ENCODE measurements around the gene C10orf90. TPM values are rescaled to one million over a fixed set of nuclear protein-coding genes. Genes with fewer than 3 reads are reported as not detected.

Gene C10orf90
- total RNA-seq, 1 donor from 2014 or later, result under 0.01 TPM

DNA sequence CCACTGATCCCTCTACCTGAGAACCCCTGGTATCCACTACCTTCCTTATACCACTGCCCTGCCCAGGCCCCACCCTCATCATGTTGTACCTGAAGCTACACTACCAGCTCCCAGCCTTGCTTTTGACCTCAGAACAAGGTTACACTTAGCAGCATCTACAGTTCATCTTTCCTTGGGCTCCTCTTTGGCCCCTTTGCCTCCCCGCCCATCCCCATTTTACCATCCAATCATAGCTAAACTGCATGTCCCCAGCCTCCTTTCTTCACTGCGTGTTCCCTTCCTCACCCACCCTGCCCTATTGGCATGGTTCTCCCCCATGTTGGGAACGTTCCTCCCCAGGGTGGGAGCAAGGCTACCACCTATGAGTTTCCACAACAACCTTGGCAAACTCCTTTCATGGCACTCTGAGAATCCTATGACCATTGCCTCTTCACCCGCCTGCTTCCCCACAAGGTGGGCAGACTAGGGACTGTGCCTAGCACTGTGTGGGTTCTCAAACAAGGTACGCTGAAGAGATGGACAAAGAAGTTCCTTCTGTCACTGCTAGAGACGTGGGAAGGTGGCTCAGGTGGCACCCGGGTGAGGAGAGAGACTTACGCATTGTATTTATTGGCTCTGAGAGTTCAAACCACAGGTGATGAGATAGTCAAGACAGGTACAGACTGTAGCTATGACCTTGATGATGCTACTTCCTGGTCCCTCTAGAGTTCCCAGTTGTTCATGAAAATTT, 215.3 kb downstream of the C10orf90 start:
- Histone ChIP-seq H3K27me3 (ENCODE audit: control insufficient read depth in 3 of 3, insufficient read depth in 3 of 3, low read length in 3 of 3) (peaks cover 0 to 2% (median 0%) of the 10 kb centered on the region in 3 donors), H3K36me3 (ENCODE audit: control insufficient read depth in 3 of 3, insufficient read depth in 3 of 3, low read length in 3 of 3) (no peaks in the 10 kb centered on the region), H3K9me3 (ENCODE audit: control insufficient read depth in 3 of 3, low read length in 3 of 3) (no peaks in the 10 kb centered on the region), H3K27ac (ENCODE audit: low read depth, low read length) (no peak overlapping the region), H3K4me1 (ENCODE audit: control insufficient read depth in 3 of 3, insufficient read depth in 3 of 3, low read length in 3 of 3) (no peaks in the 10 kb centered on the region), H3K4me3 (ENCODE audit: low read length in 3 of 3) (no peak overlapping the region), H3K9ac (ENCODE audit: low read depth in 1 of 3, low read length in 3 of 3) (no peak overlapping the region)

DNA sequence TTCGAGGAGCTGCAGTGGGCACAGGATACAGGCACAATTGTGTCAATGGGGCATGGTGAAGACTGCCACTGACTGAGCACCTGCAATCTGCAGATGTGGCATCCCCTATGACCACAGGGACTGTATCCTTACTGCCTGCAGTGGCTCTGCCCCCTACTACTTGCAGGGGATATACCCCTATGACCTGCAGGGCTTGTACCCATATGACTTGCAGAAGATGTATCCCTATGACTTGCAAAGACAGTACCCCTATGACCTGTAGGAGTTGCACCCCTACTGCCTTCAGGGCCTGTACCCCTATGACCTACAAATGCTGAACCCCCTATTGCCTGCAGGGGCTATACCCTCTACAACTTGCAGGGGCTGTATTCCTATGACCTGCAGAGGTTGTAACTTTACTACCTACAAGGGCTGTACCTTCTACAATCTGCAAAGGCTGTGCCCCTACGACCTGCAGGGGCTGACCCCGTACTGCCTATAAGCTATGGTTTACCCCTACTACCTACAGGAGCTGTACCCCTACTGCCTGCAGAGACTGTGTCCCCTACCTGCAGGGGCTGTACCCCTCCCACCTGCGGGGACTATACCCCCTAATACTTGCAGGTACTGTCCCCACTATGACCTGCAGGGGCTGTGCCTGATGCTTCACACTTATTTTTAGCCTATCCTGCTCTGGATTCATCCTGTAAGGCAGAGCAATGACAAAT, 216.3 kb downstream of the C10orf90 start:
- H3K9ac ChIP-seq (ENCODE audit: low read depth in 1 of 3, low read length in 3 of 3), result no peak overlapping the region
- H3K27me3 ChIP-seq (ENCODE audit: control insufficient read depth in 3 of 3, insufficient read depth in 3 of 3, low read length in 3 of 3), result no peaks in the 10 kb centered on the region
- H3K4me3 ChIP-seq (ENCODE audit: low read length in 3 of 3), result no peak overlapping the region
- H3K4me1 ChIP-seq (ENCODE audit: control insufficient read depth in 3 of 3, insufficient read depth in 3 of 3, low read length in 3 of 3), result no peaks in the 10 kb centered on the region
- no peak overlapping the region for H3K27ac ChIP-seq (ENCODE audit: low read depth, low read length)
- H3K9me3 ChIP-seq (ENCODE audit: control insufficient read depth in 3 of 3, low read length in 3 of 3), result no peaks in the 10 kb centered on the region
- no peaks in the 10 kb centered on the region for H3K36me3 ChIP-seq (ENCODE audit: control insufficient read depth in 3 of 3, insufficient read depth in 3 of 3, low read length in 3 of 3)

DNA sequence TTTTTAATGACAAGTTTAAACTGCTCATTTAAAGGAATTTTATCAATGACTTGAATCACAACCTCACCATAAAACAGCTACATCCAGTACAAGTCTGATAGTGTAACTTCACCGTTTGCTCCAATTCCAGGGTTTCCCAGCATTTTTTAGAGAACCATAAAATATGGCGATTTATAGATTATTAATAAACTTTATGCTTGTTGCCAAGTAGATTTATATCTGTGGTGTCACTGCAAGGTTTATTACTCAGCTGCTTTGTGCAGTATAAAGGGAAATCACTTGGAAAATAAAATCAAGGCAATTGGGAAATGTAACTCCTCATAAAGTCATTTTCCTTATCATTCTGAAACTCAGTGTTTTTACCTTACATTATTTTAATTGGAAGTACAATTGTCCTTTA, 218.2 kb downstream of the C10orf90 start:
- Histone ChIP-seq H3K27me3 (ENCODE audit: control insufficient read depth in 3 of 3, insufficient read depth in 3 of 3, low read length in 3 of 3) (no peaks in the 10 kb centered on the region), H3K4me1 (ENCODE audit: control insufficient read depth in 3 of 3, insufficient read depth in 3 of 3, low read length in 3 of 3) (no peaks in the 10 kb centered on the region), H3K9ac (ENCODE audit: low read depth in 1 of 3, low read length in 3 of 3) (no peak overlapping the region), H3K9me3 (ENCODE audit: control insufficient read depth in 3 of 3, low read length in 3 of 3) (no peaks in the 10 kb centered on the region), H3K27ac (ENCODE audit: low read depth, low read length) (no peak overlapping the region), H3K36me3 (ENCODE audit: control insufficient read depth in 3 of 3, insufficient read depth in 3 of 3, low read length in 3 of 3) (no peaks in the 10 kb centered on the region), H3K4me3 (ENCODE audit: low read length in 3 of 3) (no peak overlapping the region)

DNA sequence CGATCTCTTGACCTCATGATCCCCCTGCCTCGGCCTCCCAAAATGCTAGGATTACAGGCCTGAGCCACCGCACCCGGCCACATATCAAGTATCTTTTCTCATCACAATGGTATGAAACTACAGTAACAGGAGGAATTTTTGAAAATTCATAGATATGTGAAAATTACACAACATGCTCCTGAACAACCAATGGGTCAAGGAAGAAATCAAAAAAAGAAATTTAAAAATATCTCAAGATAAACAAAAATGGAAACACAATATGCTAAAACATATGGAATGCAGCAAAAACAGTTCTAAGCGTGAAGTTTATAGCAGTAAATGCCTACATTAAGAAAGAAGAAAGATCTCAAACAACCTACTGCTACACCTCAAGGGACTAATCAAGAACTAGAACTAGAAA, 222.4 kb downstream of the C10orf90 start:
- no peaks in the 10 kb centered on the region for H3K36me3 ChIP-seq (ENCODE audit: control insufficient read depth in 3 of 3, insufficient read depth in 3 of 3, low read length in 3 of 3)
- H3K9ac ChIP-seq (ENCODE audit: low read depth in 1 of 3, low read length in 3 of 3), result no peak overlapping the region
- H3K9me3 ChIP-seq (ENCODE audit: control insufficient read depth in 3 of 3, low read length in 3 of 3), result no peaks in the 10 kb centered on the region
- H3K27me3 ChIP-seq (ENCODE audit: control insufficient read depth in 3 of 3, insufficient read depth in 3 of 3, low read length in 3 of 3), result no peaks in the 10 kb centered on the region
- H3K27ac ChIP-seq (ENCODE audit: low read depth, low read length), result no peak overlapping the region
- no peak overlapping the region for H3K4me3 ChIP-seq (ENCODE audit: low read length in 3 of 3)
- H3K4me1 ChIP-seq (ENCODE audit: control insufficient read depth in 3 of 3, insufficient read depth in 3 of 3, low read length in 3 of 3), result no peaks in the 10 kb centered on the region

DNA sequence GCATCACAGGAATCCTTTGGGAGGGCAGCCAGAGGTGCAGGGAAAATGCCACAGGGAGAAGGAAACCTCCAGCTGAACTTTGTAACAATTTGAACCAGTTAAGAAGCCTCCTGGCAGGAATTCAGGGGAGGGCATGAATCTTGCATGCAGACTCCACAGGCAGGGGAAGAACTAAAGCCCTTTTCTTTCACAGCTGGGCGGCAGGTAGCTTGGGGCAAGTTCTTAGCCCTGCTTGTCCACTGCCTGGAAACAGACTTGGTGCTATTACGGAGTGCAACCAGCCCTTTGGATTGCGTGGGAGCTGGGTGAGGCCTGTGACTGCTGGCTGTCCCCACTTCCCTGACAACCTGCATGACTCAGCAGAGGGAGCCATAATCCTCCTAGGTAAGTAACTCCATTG, 230.6 kb downstream of the C10orf90 start:
- no peaks in the 10 kb centered on the region for H3K4me1 ChIP-seq (ENCODE audit: control insufficient read depth in 3 of 3, insufficient read depth in 3 of 3, low read length in 3 of 3)
- H3K27me3 ChIP-seq (ENCODE audit: control insufficient read depth in 3 of 3, insufficient read depth in 3 of 3, low read length in 3 of 3), result no peaks in the 10 kb centered on the region
- H3K27ac ChIP-seq (ENCODE audit: low read depth, low read length), result no peak overlapping the region
- H3K36me3 ChIP-seq (ENCODE audit: control insufficient read depth in 3 of 3, insufficient read depth in 3 of 3, low read length in 3 of 3), result no peaks in the 10 kb centered on the region
- H3K9ac ChIP-seq (ENCODE audit: low read depth in 1 of 3, low read length in 3 of 3), result no peak overlapping the region
- H3K4me3 ChIP-seq (ENCODE audit: low read length in 3 of 3), result no peak overlapping the region
- peaks cover 0 to 4% (median 0%) of the 10 kb centered on the region in 3 donors for H3K9me3 ChIP-seq (ENCODE audit: control insufficient read depth in 3 of 3, low read length in 3 of 3)

DNA sequence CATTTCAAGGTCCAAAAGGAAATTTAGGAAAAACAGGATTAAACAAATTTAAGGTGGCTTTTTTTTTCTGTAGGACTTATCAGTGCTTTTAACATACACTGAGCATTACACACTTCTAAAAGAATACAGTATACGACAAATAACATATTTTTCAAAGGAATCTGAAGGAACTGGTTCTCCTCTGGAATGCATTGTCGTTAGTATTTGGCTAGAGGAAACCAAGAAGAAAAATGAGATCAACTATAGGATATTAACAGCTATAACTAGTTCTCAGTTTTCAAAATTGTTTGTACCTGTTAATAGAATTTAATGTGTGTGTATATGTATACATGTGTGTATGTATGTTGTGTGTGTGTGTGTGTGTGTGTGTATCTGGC, 232.1 kb downstream of the C10orf90 start:
- H3K27me3 ChIP-seq (ENCODE audit: control insufficient read depth in 3 of 3, insufficient read depth in 3 of 3, low read length in 3 of 3), result no peaks in the 10 kb centered on the region
- no peak overlapping the region for H3K4me3 ChIP-seq (ENCODE audit: low read length in 3 of 3)
- H3K27ac ChIP-seq (ENCODE audit: low read depth, low read length), result no peak overlapping the region
- no peaks in the 10 kb centered on the region for H3K36me3 ChIP-seq (ENCODE audit: control insufficient read depth in 3 of 3, insufficient read depth in 3 of 3, low read length in 3 of 3)
- no peaks in the 10 kb centered on the region for H3K4me1 ChIP-seq (ENCODE audit: control insufficient read depth in 3 of 3, insufficient read depth in 3 of 3, low read length in 3 of 3)
- peaks cover 0 to 4% (median 0%) of the 10 kb centered on the region in 3 donors for H3K9me3 ChIP-seq (ENCODE audit: control insufficient read depth in 3 of 3, low read length in 3 of 3)
- H3K9ac ChIP-seq (ENCODE audit: low read depth in 1 of 3, low read length in 3 of 3), result no peak overlapping the region

DNA sequence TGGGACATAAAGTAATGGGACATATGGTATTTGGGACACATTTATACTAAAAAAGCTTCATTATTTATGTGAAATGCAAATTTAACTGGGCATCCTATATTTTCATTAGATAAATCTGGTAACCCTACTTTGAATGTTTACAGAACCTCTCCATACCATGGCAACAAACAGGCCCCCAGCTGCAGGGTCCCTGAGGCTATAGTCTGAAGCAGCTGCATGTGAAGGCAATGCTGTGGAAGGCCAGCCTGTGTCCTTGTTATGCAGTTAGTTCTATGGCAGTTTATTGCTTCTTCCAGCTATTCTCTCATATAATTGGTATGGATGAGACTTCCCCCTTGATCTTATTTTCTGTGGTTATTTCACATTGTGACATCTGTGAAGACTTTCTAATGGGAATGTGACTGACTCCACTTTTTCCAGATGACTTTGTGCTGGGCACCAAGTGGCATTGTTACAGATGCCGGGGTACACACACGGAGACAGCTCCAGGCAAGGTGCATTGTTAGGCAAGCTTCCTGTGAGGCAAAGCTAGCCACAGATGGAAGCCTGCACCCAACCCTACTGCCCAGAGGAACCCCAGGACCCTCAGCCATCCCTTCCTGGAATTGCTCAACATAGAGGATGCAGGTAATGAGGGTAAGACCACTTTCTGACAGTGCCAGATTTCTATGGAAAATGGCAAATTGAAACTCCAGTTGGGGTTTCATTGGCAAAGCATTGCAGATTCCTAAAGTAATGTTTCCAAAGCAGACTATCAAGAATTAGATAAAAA, 232.7 kb downstream of the C10orf90 start:
- no peaks in the 10 kb centered on the region for H3K4me1 ChIP-seq (ENCODE audit: control insufficient read depth in 3 of 3, insufficient read depth in 3 of 3, low read length in 3 of 3)
- H3K36me3 ChIP-seq (ENCODE audit: control insufficient read depth in 3 of 3, insufficient read depth in 3 of 3, low read length in 3 of 3), result no peaks in the 10 kb centered on the region
- no peaks in the 10 kb centered on the region for H3K27me3 ChIP-seq (ENCODE audit: control insufficient read depth in 3 of 3, insufficient read depth in 3 of 3, low read length in 3 of 3)
- H3K9me3 ChIP-seq (ENCODE audit: control insufficient read depth in 3 of 3, low read length in 3 of 3), result peaks cover 0 to 4% (median 0%) of the 10 kb centered on the region in 3 donors
- H3K4me3 ChIP-seq (ENCODE audit: low read length in 3 of 3), result no peak overlapping the region
- H3K9ac ChIP-seq (ENCODE audit: low read depth in 1 of 3, low read length in 3 of 3), result no peak overlapping the region
- H3K27ac ChIP-seq (ENCODE audit: low read depth, low read length), result no peak overlapping the region

DNA sequence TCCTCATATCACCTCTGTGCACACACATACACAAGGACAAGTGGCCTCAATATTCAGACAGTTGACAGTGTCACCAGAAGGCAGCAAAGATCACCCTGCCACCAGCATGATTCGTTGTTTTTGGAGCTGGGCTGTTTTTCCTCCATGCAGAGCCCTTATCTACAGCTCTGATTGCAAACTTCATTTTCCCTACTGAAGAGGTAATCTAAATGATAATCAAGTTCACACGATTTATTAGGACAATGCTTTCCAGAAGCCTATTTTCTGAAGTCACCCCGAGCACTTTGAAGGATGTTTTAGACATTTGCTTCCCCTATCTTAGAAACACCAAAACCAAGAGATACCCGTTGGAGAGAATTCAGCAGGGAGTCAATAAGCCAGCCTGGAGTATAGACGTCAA, 236.3 kb downstream of the C10orf90 start:
- Histone ChIP-seq H3K27me3 (ENCODE audit: control insufficient read depth in 3 of 3, insufficient read depth in 3 of 3, low read length in 3 of 3) (no peaks in the 10 kb centered on the region), H3K4me1 (ENCODE audit: control insufficient read depth in 3 of 3, insufficient read depth in 3 of 3, low read length in 3 of 3) (no peaks in the 10 kb centered on the region), H3K36me3 (ENCODE audit: control insufficient read depth in 3 of 3, insufficient read depth in 3 of 3, low read length in 3 of 3) (no peaks in the 10 kb centered on the region), H3K9ac (ENCODE audit: low read depth in 1 of 3, low read length in 3 of 3) (no peak overlapping the region), H3K4me3 (ENCODE audit: low read length in 3 of 3) (no peak overlapping the region), H3K27ac (ENCODE audit: low read depth, low read length) (no peak overlapping the region), H3K9me3 (ENCODE audit: control insufficient read depth in 3 of 3, low read length in 3 of 3) (peaks cover 0 to 3% (median 0%) of the 10 kb centered on the region in 3 donors)

DNA sequence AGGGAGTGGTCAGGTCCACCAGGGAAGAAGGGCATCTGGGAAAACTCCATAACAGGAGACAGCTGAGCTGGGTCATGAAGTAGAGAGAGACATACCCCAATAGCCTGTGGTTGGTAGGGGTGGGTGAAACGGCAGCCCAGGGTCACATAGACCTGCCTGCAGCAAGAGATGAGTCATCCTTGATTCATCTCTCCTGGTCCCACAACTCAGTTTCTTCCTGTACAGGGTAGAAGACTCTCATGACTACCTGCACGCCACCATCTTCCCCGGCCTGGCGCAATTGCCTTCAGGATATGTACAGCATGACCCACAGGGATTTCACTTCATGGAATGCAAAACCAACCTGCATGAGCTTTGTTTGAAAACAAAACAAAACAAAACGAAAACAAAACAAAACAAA, 237.1 kb downstream of the C10orf90 start:
- Histone ChIP-seq H3K27ac (ENCODE audit: low read depth, low read length) (no peak overlapping the region), H3K36me3 (ENCODE audit: control insufficient read depth in 3 of 3, insufficient read depth in 3 of 3, low read length in 3 of 3) (no peaks in the 10 kb centered on the region), H3K4me1 (ENCODE audit: control insufficient read depth in 3 of 3, insufficient read depth in 3 of 3, low read length in 3 of 3) (no peaks in the 10 kb centered on the region)

DNA sequence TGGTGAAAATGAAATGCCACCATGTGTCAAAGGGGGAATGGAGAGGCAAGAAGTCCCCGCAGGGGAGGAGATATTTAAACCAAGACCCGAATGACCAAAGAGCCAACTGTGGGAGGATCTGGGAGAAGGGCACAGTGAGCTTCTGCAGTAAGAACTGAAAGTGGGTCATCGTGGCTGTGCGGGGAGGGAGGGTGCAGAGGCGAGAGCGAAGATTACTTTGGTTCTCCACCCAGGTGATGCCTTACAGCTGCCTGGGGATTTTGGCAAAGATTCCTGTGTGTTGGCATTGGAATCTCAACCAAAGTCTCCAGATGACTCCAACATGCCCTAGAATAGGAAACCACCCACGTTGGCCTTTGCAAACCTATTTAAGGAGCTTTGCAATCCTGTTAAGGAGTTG, 238.0 kb downstream of the C10orf90 start:
- no peaks in the 10 kb centered on the region for H3K36me3 ChIP-seq (ENCODE audit: control insufficient read depth in 3 of 3, insufficient read depth in 3 of 3, low read length in 3 of 3)
- H3K9ac ChIP-seq (ENCODE audit: low read depth in 1 of 3, low read length in 3 of 3), result no peak overlapping the region
- no peaks in the 10 kb centered on the region for H3K9me3 ChIP-seq (ENCODE audit: control insufficient read depth in 3 of 3, low read length in 3 of 3)
- no peak overlapping the region for H3K4me3 ChIP-seq (ENCODE audit: low read length in 3 of 3)
- no peaks in the 10 kb centered on the region for H3K4me1 ChIP-seq (ENCODE audit: control insufficient read depth in 3 of 3, insufficient read depth in 3 of 3, low read length in 3 of 3)
- H3K27ac ChIP-seq (ENCODE audit: low read depth, low read length), result no peak overlapping the region
- no peaks in the 10 kb centered on the region for H3K27me3 ChIP-seq (ENCODE audit: control insufficient read depth in 3 of 3, insufficient read depth in 3 of 3, low read length in 3 of 3)

More for the DNA sequence above, 237.1 kb downstream of the C10orf90 start:
- Histone ChIP-seq H3K4me3 (ENCODE audit: low read length in 3 of 3) (no peak overlapping the region), H3K9me3 (ENCODE audit: control insufficient read depth in 3 of 3, low read length in 3 of 3) (no peaks in the 10 kb centered on the region), H3K9ac (ENCODE audit: low read depth in 1 of 3, low read length in 3 of 3) (no peak overlapping the region), H3K27me3 (ENCODE audit: control insufficient read depth in 3 of 3, insufficient read depth in 3 of 3, low read length in 3 of 3) (no peaks in the 10 kb centered on the region)

Measured in skeletal muscle tissue (tissue), 4 donors.